SH-SY5Y (cell line): Measurements from ENCODE around the gene GABRD.

Experiments
- GATA2 ChIP-seq: IDR thresholded peaks from 2 replicates; pipeline ENCODE4 v1.6.1; 2011; ENCODE audit warnings: mild to moderate bottlenecking, low read depth, low read length
- GATA3 ChIP-seq: IDR thresholded peaks from 2 replicates; pipeline ENCODE4 v1.6.1; 2011; ENCODE audit warnings: low read depth, mild to moderate bottlenecking, low read length, moderate library complexity

DNA sequence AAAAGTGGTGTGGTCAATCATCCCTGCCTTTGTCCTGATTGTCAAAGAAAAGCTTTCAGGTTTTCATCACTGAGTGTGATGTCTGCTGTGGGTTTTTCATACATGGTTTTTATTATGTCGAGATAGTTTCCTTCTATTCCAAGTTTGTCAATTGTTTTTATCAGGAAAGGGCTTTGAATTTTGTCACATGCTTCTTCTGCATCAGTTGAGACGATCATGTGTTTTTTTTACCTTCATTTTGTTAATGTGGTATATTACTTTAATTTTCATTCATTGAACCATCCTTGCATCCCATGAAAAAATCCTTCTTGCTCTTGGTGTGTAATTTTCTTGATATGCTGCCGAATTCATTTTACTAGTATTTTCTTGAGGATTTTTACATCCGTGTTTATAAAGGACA, 46.6 kb downstream of the GABRD start:
- TF ChIP-seq GATA2, result no peak
- no peak for TF ChIP-seq GATA3
